Measurements from ENCODE around the gene MAT2B. TPM values are rescaled to one million over a fixed set of nuclear protein-coding genes. Genes with fewer than 3 reads are reported as not detected.
A peak's percentile ranks its signal among the peaks of the same experiment; 100 is the strongest.

Gene MAT2B
- polyA plus RNA-seq (2011; rRNA removed): 59.5 and 86.4 TPM in 2 replicates
- polyA minus RNA-seq (2011; rRNA and poly(A)+ RNA removed): 54.3 and 61.9 TPM in 2 replicates

DNA sequence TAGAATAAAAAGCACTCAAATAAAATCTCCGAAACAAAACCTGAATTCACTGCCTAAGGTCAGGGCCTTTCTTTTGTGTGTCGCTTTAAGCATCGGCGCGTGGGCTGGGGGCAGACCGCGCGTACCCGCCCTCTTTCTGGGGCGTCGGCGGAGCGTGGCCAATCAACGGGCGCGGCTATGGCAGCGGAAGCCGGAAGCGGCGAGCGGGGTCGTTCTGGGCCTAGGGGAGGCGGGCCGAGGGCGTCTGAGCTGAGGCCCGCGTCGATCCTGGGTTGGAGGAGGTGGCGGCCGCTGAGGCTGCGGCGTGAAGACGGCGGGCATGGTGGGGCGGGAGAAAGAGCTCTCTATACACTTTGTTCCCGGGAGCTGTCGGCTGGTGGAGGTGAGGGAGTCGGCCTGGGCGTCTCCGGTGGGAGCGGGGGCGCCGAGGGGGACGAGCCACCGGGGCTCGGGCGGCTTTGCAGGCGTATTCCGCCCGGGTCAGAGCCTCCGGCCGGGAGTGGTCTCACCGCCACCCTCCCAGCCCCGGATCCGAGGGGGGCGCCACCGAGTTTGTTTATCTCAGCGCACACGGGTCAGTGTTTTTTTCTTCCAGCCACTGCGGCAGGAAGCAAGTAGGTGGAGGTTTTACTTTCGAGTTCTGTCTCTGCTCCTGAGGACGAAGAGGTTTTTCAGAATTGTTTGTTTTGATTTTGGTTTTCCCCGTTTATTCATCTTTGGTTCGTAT lies at the start of gene MAT2B:
TSS of gene MAT2B (plus strand) at position 252 of the 727 bp plus-strand sequence. CDS start at position 320, 68 bp downstream.
- Histone ChIP-seq H3K27me3 (ENCODE audit: control insufficient read depth, insufficient read depth, low read length) (no peaks in the 10 kb centered on the region), H3K27ac (ENCODE audit: low read depth, low read length) (peak within 1 kb of the TSS; percentile 96), H3K9me3 (ENCODE audit: control insufficient read depth, insufficient read depth, low read length) (no peaks in the 10 kb centered on the region), H3K4me3 (ENCODE audit: low read depth, low read length) (peak within 1 kb of the TSS; percentile 88)
- TF ChIP-seq, protein P1, sequence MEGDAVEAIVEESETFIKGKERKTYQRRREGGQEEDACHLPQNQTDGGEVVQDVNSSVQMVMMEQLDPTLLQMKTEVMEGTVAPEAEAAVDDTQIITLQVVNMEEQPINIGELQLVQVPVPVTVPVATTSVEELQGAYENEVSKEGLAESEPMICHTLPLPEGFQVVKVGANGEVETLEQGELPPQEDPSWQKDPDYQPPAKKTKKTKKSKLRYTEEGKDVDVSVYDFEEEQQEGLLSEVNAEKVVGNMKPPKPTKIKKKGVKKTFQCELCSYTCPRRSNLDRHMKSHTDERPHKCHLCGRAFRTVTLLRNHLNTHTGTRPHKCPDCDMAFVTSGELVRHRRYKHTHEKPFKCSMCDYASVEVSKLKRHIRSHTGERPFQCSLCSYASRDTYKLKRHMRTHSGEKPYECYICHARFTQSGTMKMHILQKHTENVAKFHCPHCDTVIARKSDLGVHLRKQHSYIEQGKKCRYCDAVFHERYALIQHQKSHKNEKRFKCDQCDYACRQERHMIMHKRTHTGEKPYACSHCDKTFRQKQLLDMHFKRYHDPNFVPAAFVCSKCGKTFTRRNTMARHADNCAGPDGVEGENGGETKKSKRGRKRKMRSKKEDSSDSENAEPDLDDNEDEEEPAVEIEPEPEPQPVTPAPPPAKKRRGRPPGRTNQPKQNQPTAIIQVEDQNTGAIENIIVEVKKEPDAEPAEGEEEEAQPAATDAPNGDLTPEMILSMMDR (IDR thresholded peaks at IDR 0.05; ENCODE audit: low read depth, low read length): peak; percentile 41; the same call in 1 of the 2 replicates
- peak; percentile 78 for DNase-seq (ENCODE audit: low read depth, low spot score)
- POLR2A ChIA-PET: interaction anchor here (0.7 to 1.1 kb wide), 3 partner anchors 45 to 68 kb away, joined by 4 to 12 read pairs (median 7); partner anchors contain the start of genes CCNG1, HMMR and NUDCD2
- CTCF ChIA-PET: interaction anchor here (0.7 to 4.6 kb wide), 4 partner anchors 27 to 998 kb away, joined by 3 to 27 read pairs (median 3); partner anchors contain the start of genes HMMR and NUDCD2

DNA sequence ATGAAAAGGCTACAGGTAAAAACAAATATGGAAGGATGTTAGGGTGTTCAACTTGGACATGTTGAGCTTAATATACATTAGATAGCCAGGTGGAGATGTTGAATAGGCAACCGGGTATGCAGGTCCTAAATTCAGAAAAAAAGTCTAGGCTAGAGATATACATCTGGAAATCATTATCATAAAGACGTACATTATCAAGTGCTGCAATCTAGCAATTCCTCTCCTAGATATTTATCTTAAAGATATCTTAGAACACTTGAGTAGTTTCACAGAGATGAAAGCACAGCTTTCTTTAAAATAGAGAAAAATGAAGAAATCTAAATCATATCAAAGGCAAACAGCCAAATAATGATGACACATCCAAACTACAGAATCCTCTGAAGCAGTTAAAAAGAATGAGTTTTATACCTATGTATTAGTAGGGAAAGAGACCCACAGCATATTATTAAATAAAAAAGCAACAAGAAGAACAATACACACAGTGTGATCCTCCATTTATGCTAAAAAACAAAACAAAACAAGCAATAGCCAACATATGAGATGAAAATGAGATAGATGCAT lies 49.3 kb upstream of the MAT2B start:
- CTCF ChIA-PET: no interaction called here
- no peaks in the 10 kb centered on the region for H3K27me3 ChIP-seq (ENCODE audit: control insufficient read depth, insufficient read depth, low read length)
- TF ChIP-seq, protein P1 (IDR thresholded peaks at IDR 0.05; ENCODE audit: low read depth, low read length): no peak
- DNase-seq (ENCODE audit: low read depth, low spot score): no peak
- H3K27ac ChIP-seq (ENCODE audit: low read depth, low read length): no peak overlapping the region
- no peaks in the 10 kb centered on the region for H3K9me3 ChIP-seq (ENCODE audit: control insufficient read depth, insufficient read depth, low read length)
- POLR2A ChIA-PET: no interaction called here
- no peak overlapping the region for H3K4me3 ChIP-seq (ENCODE audit: low read depth, low read length)

DNA sequence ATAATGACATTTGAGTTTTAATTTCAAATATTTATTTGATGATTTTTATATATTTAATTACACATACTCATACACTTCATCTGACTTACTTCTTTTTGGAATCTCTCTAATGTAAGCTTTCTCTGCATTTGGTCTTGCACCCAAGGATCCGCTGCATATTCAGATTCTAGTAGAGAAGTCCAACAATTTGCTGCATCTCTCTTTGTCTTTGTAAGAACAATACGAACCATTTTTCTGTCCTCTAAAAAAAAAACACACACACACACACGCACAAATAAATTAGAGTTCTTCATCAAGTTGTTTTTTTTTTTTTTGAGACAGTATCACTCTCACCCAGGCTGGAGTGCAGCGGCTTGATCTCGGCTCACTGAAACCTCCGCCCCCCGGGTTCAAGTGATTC lies 48.6 kb upstream of the MAT2B start:
- CTCF ChIA-PET: no interaction called here
- no peak overlapping the region for H3K27ac ChIP-seq (ENCODE audit: low read depth, low read length)
- DNase-seq (ENCODE audit: low read depth, low spot score): no peak

DNA sequence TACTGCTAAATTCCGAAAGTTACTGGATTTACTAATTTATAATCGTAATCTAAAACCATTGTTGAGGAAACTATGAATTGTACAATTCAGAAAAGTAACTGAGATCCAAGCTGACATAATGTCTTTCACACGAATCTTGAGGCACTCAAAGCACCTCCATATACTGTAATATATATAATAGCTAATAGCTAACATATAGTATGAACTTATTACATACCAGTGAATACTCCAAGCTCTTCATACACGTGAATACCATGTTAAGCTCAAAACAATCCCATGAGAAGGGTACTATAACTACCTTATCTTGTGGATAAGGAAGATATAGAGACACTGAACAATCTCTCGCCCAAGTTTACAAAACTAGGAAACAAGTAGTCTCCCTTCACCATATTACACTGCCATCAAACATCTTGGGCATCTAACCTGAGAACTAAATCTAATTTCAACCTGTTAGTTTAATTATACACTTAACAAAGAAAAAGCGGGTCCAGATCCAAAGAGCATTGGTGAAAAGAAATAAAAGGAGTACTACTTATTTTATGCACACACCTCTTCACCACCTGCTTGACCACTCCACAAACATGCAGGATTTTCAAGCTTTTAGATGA lies 46.5 kb upstream of the MAT2B start:
- DNase-seq (ENCODE audit: low read depth, low spot score): no peak
- Histone ChIP-seq H3K27me3 (ENCODE audit: control insufficient read depth, insufficient read depth, low read length) (no peaks in the 10 kb centered on the region), H3K4me3 (ENCODE audit: low read depth, low read length) (peak overlapping the region; percentile 82), H3K27ac (ENCODE audit: low read depth, low read length) (no peak overlapping the region), H3K9me3 (ENCODE audit: control insufficient read depth, insufficient read depth, low read length) (no peaks in the 10 kb centered on the region)
- POLR2A ChIA-PET: interaction anchor here (0.9 to 2.8 kb wide), 3 partner anchors 14 to 45 kb away, joined by 3 to 13 read pairs (median 6); no protein-coding TSS in a partner anchor
- TF ChIP-seq, protein P1 (IDR thresholded peaks at IDR 0.05; ENCODE audit: low read depth, low read length): no peak
- CTCF ChIA-PET: interaction anchor here (1.0 to 3.1 kb wide), 3 partner anchors 14 to 51 kb away, joined by 3 to 16 read pairs (median 3); no protein-coding TSS in a partner anchor

More for the DNA sequence above, 48.6 kb upstream of the MAT2B start:
- Histone ChIP-seq H3K4me3 (ENCODE audit: low read depth, low read length) (no peak overlapping the region), H3K9me3 (ENCODE audit: control insufficient read depth, insufficient read depth, low read length) (no peaks in the 10 kb centered on the region), H3K27me3 (ENCODE audit: control insufficient read depth, insufficient read depth, low read length) (no peaks in the 10 kb centered on the region)
- TF ChIP-seq, protein P1 (IDR thresholded peaks at IDR 0.05; ENCODE audit: low read depth, low read length): no peak
- POLR2A ChIA-PET: no interaction called here
